ENCODE results near the gene ATXN7L3. TPM values are rescaled to one million over a fixed set of nuclear protein-coding genes. Genes with fewer than 3 reads are reported as not detected.

The ATXN7L3 gene
- total and polyA plus RNA-seq, 9 of the 15 experiments (the other 6 are each of a cell fraction or from before 2014, with no cell fraction given) = 0.62 to 66.1 (median 33.2) TPM

GRCh38 chr17:44200478-44201155 lies 933 bp upstream of the ATXN7L3 start (continued):
- peak; percentile 42 for TF ChIP-seq SAP30 (IDR thresholded peaks at IDR 0.05; ENCODE audit: borderline replicate concordance, insufficient read depth, low read depth, low read length, poor library complexity, severe bottlenecking)
- TF ChIP-seq MCM7 (IDR thresholded peaks at IDR 0.05) = no peak
- no peak for TF ChIP-seq STAT5A (IDR thresholded peaks at IDR 0.05; ENCODE audit: borderline replicate concordance, low read length)
- TF ChIP-seq U2AF1 (optimal IDR thresholded peaks at IDR 0.05; ENCODE audit: low read depth, low read length) = no peak
- TF ChIP-seq REST (IDR thresholded peaks at IDR 0.05; ENCODE audit: borderline replicate concordance) = no peak
- TF ChIP-seq REST (CRISPR knock-in tag; IDR thresholded peaks at IDR 0.05; ENCODE audit: low read depth) = no peak
- TF ChIP-seq PHF20 (IDR thresholded peaks at IDR 0.05; ENCODE audit: partially characterized antibody) = peak; percentile 62
- TF ChIP-seq ZNF347 (CRISPR knock-in tag; IDR thresholded peaks at IDR 0.05; ENCODE audit: low read depth) = no peak
- no peak for TF ChIP-seq KDM2B (CRISPR knock-in tag; IDR thresholded peaks at IDR 0.05)
- no peak for TF ChIP-seq NFXL1 (CRISPR knock-in tag; IDR thresholded peaks at IDR 0.05)
- TF ChIP-seq RBM39 (optimal IDR thresholded peaks at IDR 0.05; ENCODE audit: low read depth, low read length) = no peak
- no peak for TF ChIP-seq HDAC6 (IDR thresholded peaks at IDR 0.05; ENCODE audit: low read depth, low read length)
- no peak for TF ChIP-seq CHD2 (IDR thresholded peaks at IDR 0.05; ENCODE audit: low read depth, low read length)
- peak in 1 of 2 experiments; percentile 71; a peak in 2 of 4 replicates for TF ChIP-seq MAZ (CRISPR knock-in tag; conservative IDR thresholded peaks at IDR 0.05 in 1 of 2, IDR thresholded peaks at IDR 0.05 in 1 of 2)
- no peak for TF ChIP-seq GATA2 (CRISPR knock-in tag; IDR thresholded peaks at IDR 0.05)
- no peak for TF ChIP-seq HSF4 (CRISPR knock-in tag; IDR thresholded peaks at IDR 0.05; ENCODE audit: borderline replicate concordance)
- TF ChIP-seq COPS2 (conservative IDR thresholded peaks at IDR 0.05) = no peak
- TF ChIP-seq ATF2 (CRISPR knock-in tag; IDR thresholded peaks at IDR 0.05) = no peak
- no peak for TF ChIP-seq ZNF586 (CRISPR knock-in tag; conservative IDR thresholded peaks at IDR 0.05)
- no peak for TF ChIP-seq SMARCE1 (IDR thresholded peaks at IDR 0.05)
- no peak for TF ChIP-seq TGIF2 (CRISPR knock-in tag; IDR thresholded peaks at IDR 0.05)

Data from K562 (cell line).